ENCODE data around the gene KRT71.

The KRT71 gene

DNA sequence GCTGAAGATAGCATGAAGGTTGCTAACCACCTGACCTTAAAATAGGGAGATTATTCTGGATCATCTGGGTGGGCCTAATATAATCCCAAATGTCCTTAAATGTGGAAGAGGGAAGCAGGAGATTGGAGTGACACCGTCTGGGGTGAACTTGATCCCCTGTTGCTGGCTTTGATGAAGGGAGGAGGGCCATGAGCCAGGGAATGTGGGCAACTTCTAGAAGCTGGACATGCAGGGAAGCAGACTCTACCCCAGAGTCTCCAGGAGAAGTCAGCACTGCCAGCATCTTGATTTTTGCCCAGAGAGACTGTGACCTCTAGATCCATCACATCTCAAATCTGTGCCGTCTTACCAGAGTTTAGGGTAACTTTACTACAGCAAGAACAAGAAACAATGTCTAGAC, 23.5 kb downstream of the KRT71 start:
- TF ChIP-seq, protein P1, sequence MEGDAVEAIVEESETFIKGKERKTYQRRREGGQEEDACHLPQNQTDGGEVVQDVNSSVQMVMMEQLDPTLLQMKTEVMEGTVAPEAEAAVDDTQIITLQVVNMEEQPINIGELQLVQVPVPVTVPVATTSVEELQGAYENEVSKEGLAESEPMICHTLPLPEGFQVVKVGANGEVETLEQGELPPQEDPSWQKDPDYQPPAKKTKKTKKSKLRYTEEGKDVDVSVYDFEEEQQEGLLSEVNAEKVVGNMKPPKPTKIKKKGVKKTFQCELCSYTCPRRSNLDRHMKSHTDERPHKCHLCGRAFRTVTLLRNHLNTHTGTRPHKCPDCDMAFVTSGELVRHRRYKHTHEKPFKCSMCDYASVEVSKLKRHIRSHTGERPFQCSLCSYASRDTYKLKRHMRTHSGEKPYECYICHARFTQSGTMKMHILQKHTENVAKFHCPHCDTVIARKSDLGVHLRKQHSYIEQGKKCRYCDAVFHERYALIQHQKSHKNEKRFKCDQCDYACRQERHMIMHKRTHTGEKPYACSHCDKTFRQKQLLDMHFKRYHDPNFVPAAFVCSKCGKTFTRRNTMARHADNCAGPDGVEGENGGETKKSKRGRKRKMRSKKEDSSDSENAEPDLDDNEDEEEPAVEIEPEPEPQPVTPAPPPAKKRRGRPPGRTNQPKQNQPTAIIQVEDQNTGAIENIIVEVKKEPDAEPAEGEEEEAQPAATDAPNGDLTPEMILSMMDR (IDR thresholded peaks at IDR 0.05), result no peak

DNA sequence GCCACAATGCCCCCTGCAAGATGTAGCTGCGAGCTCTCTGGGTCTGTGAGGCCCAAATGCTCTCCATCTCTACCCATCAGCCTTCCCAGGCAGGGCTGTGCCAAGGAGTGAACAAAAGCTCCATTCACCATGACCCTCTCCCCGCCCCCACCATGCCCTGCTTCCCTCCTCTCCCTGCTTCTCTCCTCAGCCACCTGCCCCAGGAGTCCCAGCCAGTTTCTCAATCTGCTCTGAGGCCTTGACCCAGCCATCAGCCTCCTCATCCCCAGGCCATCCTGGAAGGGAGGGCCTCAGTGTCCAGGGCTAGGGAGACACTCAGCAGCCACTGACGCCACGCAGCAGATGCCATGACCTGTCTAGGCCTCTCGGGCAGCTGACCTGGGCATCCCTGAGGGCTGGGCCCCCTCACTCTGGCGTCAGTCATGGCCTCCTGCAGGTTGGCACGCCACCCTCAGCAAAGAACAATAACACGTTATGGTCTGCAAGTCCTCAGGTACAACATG, 24.3 kb downstream of the KRT71 start:
- TF ChIP-seq, protein P1 (IDR thresholded peaks at IDR 0.05), result no peak

DNA sequence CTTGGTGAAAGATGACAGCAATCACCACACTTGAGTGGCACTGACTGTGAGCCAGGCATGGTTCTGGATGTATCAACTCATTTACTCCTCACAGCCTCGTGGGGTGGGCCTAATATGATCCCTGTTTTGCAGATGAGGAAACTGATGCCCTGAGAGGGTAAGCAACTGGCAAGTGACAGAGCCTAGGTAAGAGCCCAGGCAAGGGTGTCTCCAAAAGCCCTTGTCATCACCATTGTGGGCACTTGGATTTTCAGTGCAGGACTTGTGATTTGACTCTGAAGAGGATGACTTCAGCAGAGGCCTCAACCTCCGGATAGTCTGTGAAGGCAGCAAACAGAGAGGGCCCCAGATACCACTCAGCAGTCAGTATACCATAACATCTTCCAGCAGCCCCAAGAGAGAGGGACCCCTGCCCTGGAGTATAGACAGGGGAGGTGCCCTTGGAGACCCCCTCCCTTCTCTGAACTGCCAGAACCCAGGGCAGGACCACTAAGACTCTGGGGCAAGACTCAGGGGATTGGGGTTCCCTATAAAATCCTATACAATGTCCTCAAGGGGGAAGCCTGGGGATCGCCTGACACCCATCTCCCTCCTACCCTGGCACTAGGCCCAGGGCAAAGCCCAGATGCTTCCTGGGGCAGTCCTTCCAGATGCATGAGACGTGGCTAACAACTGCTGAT, 25.7 kb downstream of the KRT71 start:
- TF ChIP-seq, protein P1 (IDR thresholded peaks at IDR 0.05), result no peak

DNA sequence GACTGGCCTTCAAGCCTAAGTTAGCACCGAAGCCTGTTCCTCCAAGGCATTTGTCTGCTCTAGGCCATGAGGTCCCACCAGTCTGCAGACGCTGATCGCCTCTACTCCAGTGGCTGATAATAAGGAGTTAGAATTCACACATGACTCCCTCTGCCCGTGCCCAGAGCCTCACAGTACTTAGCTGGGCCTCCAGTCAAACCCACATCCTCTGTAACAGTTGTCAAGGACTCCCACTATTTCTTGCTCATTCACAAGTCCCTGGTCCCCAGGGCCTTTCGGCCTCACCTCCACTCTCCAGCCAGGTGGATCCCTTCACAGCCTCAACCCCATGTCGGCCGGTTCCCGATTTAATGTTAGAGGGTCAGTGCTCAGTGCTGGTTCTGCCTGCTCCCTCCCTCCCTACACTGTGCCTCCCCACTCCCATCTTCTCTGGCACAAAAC, 26.4 kb downstream of the KRT71 start:
- TF ChIP-seq, protein P1 (IDR thresholded peaks at IDR 0.05), result no peak

DNA sequence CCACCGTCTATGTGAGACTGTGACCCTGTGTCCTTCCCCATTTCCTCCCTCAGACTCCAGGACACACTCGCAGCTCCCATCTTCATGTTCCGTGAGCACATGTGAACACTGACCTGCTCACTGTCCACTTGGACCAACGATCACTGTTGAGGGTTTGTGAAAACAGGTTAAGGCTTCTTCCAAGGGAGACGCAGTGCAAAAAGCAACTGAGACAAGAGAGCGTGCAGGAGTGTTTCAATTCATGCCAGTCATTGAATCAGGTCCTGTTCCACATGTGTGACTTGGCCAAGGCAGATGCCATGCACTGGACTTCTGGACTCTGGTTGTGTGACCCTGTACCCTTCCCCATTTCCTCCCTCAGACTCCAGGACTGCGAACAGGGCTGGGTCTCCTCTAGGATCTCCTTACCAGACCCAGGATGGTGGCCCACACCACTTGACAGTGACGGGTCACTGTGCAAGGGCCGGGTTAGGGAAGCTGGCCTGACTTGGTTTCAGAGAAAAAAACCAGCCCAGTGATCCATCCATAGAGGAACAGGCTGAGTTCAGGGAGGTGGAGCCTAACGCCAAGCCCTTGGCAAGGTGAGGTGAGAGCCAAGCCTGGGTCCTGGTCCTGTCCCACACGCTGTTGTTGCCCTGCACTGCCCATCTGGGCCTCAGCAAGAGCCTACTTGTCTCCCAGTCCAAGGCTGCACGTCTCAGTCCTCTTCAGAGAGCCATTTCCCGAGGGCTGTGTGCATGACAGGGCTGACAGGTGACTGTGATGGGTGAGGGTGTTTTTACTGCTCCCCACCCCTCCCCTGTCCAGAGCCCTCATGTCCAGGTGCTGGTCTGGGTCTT, 27.1 kb downstream of the KRT71 start:
- TF ChIP-seq, protein P1 (IDR thresholded peaks at IDR 0.05), result no peak

DNA sequence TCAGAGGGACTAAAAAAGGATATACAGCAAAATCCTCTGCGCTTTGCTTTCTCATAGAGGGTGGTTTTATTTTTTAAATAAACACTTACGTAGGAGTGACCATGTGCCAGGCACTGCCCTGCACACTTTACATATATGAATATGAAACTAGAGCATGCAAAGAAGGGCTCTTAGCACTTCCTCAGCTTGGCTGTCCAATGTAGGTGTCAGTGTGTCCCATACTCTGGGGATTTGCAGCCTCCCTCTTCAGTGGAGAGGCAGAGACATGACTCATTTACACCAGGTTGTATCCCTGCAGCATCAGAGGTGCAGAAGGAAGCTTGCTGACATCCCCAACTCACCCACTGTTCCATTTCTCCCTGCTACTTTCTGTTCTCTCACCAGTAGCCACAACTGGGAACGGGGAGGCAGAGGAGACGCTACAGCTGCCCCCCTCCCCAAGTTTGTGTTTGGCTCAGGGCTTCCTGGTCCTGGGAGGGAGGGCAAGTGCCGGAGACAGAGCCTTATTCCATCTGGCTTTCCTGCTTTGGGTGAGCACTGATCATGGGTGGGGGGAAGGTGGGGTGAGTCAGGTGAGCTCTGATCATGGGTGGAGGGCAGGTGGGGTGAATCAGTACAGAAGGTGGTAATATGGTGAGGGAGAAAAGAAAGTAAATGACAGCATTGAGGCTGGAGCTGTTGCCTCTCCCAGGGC, 27.9 kb downstream of the KRT71 start:
- TF ChIP-seq, protein P1 (IDR thresholded peaks at IDR 0.05), result no peak

DNA sequence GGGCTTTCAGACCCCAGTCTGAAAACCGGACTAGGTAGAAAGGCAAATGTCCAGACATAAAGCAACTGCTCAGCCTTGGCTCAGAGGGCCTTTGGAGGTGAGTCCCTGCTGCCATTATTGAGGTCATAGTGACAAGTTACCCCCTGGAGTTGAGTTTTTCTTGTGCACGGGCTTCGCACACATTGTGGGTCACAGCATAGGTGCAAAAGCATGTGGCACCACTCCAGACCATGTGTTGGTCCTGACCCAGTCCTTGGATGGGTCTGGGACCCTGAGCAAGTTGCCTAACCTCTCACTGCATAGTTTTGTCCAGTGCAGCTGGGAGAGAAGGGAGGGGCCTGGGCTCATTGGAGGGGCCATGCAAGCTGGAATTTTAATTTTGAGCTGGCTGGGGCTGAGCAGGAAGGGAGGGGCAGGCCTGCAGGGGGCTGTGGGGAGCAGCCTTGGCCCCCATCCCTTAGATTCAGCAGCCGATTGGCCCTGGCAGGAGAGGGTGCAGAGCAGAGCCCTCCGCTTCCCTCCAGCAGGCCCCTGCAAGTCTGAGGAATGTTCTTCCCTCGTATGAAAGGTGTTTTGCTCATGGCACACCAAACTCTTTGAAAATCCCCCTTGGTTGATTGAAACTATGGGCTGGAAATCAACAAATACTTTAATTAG, 28.6 kb downstream of the KRT71 start:
- TF ChIP-seq, protein P1 (IDR thresholded peaks at IDR 0.05), result no peak
